SK-N-SH (cell line): ENCODE measurements around the gene TTF2. TPM values are rescaled to one million over a fixed set of nuclear protein-coding genes. Genes with fewer than 3 reads are reported as not detected.

ENCODE experiments used
- CTCF ChIA-PET: fragments of 300-600, 350-600 bp; formaldehyde crosslinking; extraction: SDS; loops from one replicate; lab custom pipeline; 2021; lab: Yijun Ruan, JAX
- POLR2A ChIA-PET: fragments of 350-600 bp; sonication (Branson Sonifier 250); formaldehyde crosslinking; extraction: SDS; loops from one replicate; lab custom pipeline; 2020; ENCODE audit warnings: antibody characterized with exemption, inconsistent platforms; lab: Yijun Ruan, JAX
- DNase-seq: peaks from one replicate; pipeline ENCODE4 v3.0.0; 2012
- H2AFZ ChIP-seq: fragments of 200-600 bp; sonication (generic); 2 replicates; pipeline ENCODE4 v1.8.1; 2016; ENCODE audit warnings: antibody characterized with exemption, mild to moderate bottlenecking, low read depth
- H3F3A ChIP-seq: fragments of 200-600 bp; sonication (generic); replicated peaks from 2 replicates; pipeline ENCODE3; 2016; ENCODE audit warnings: antibody characterized with exemption, mild to moderate bottlenecking; ENCODE audit not compliant: insufficient read depth
- H3K27ac ChIP-seq, 2 experiments: fragments of 200-500 bp in 1 of 2; fragments of 200-600 bp in 1 of 2; sonication (Bioruptor generic) in 1 of 2; sonication (generic), shearing (Covaris generic) in 1 of 2; 2 replicates each; pipeline versions ENCODE4 v1.5.1 to v1.6.1; 2014 to 2016; ENCODE audit warnings: low read depth in 2 of 2, inconsistent platforms in 1 of 2, low read length in 1 of 2, mild to moderate bottlenecking in 1 of 2, mixed read lengths in 1 of 2
- H3K27me3 ChIP-seq: fragments of 200-600 bp; sonication (generic), shearing (Covaris generic); 2 replicates; pipeline ENCODE4 v1.6.1; 2016; ENCODE audit warnings: mixed run types; ENCODE audit not compliant: insufficient read depth
- H3K36me3 ChIP-seq, 2 experiments: fragments of 200-500 bp in 1 of 2; fragments of 200-600 bp in 1 of 2; sonication (Bioruptor generic) in 1 of 2; sonication (generic) in 1 of 2; replicated peaks in 1 of 2; 2 replicates each; pipeline versions ENCODE3 to v1.5.1; 2014 to 2016; ENCODE audit warnings: low read length in 1 of 2, mild to moderate bottlenecking in 1 of 2; ENCODE audit not compliant: insufficient read depth in 2 of 2, control insufficient read depth in 1 of 2
- H3K4me1 ChIP-seq, 2 experiments: fragments of 200-500 bp in 1 of 2; fragments of 200-600 bp in 1 of 2; sonication (Bioruptor generic) in 1 of 2; sonication (generic), shearing (Covaris generic) in 1 of 2; 2 replicates each; pipeline versions ENCODE4 v1.5.1 to v1.6.1; 2014 to 2016; ENCODE audit warnings: low read depth in 1 of 2, low read length in 1 of 2, mixed run types in 1 of 2; ENCODE audit not compliant: insufficient read depth in 2 of 2, control insufficient read depth in 1 of 2
- H3K4me2 ChIP-seq: fragments of 200-600 bp; sonication (generic), shearing (Covaris generic); 2 replicates; pipeline ENCODE4 v1.6.1; 2017; ENCODE audit warnings: mixed run types
- H3K4me3 ChIP-seq, 2 experiments: fragments of 200-500 bp in 1 of 2; fragments of 200-600 bp in 1 of 2; sonication (Bioruptor generic) in 1 of 2; sonication (generic), shearing (Covaris generic) in 1 of 2; 2 replicates each; pipeline versions ENCODE4 v1.5.1 to v1.8.1; 2014 to 2016; ENCODE audit warnings: low read depth in 2 of 2, inconsistent platforms in 1 of 2, low read length in 1 of 2, mild to moderate bottlenecking in 1 of 2, mixed read lengths in 1 of 2, moderate library complexity in 1 of 2
- H3K79me2 ChIP-seq: fragments of 200-600 bp; sonication (generic); 2 replicates; pipeline ENCODE4 v1.8.1; 2017; ENCODE audit warnings: mild to moderate bottlenecking; ENCODE audit not compliant: insufficient read depth
- H3K9ac ChIP-seq: fragments of 200-600 bp; sonication (generic); 2 replicates; pipeline ENCODE4 v1.6.1; 2017; ENCODE audit warnings: mixed run types
- H3K9me2 ChIP-seq: fragments of 200-600 bp; sonication (generic); 2 replicates; pipeline ENCODE4 v1.6.1; 2017; ENCODE audit warnings: mixed run types
- H3K9me3 ChIP-seq: fragments of 200-600 bp; sonication (generic); 2 replicates; pipeline ENCODE4 v1.6.1; 2017; ENCODE audit warnings: mixed run types, mild to moderate bottlenecking, moderate library complexity
- H4K20me1 ChIP-seq: fragments of 200-600 bp; sonication (generic); 2 replicates; pipeline ENCODE4 v1.6.1; 2017; ENCODE audit warnings: mild to moderate bottlenecking, mixed run types; ENCODE audit not compliant: insufficient read depth
- EP300 ChIP-seq, 2 experiments: IDR thresholded peaks; 2 replicates each; pipeline versions ENCODE4 v1.4.0 to v1.6.1; 2012; ENCODE audit warnings: borderline replicate concordance in 1 of 2, low read depth in 1 of 2, low read length in 1 of 2
- FOSL2 ChIP-seq: IDR thresholded peaks from 2 replicates; pipeline ENCODE4 v1.4.0; 2012; ENCODE audit warnings: low read depth, mild to moderate bottlenecking, moderate library complexity, borderline replicate concordance
- FOXJ3 ChIP-seq: sonication (generic); formaldehyde crosslinking; IDR thresholded peaks from 2 replicates; pipeline ENCODE4 v1.5.1; 2020; ENCODE audit warnings: mild to moderate bottlenecking, missing genetic modification reagents
- FOXM1 ChIP-seq: IDR thresholded peaks from 2 replicates; pipeline ENCODE4 v1.4.0; 2012; ENCODE audit warnings: low read depth, mild to moderate bottlenecking
- JUND ChIP-seq: IDR thresholded peaks from 2 replicates; pipeline ENCODE4 v1.4.0; 2012
- MEF2A ChIP-seq: IDR thresholded peaks from 2 replicates; pipeline ENCODE4 v1.4.0; 2012; ENCODE audit warnings: low read depth, borderline replicate concordance
- NFIC ChIP-seq: IDR thresholded peaks from 2 replicates; pipeline ENCODE4 v1.4.0; 2012; ENCODE audit warnings: borderline replicate concordance
- PBX3 ChIP-seq: IDR thresholded peaks from 2 replicates; pipeline ENCODE4; 2012
- POLR2AphosphoS5 ChIP-seq: IDR thresholded peaks from 2 replicates; pipeline ENCODE4 v1.6.1; 2012; ENCODE audit warnings: low read depth, low read length
- RFX5 ChIP-seq: IDR thresholded peaks from 2 replicates; pipeline ENCODE4 v1.6.1; 2012; ENCODE audit warnings: mild to moderate bottlenecking, improper control_type of control experiment, low read length
- RXRA ChIP-seq: IDR thresholded peaks from 2 replicates; pipeline ENCODE4 v1.4.0; 2012; ENCODE audit warnings: low read depth, mild to moderate bottlenecking, borderline replicate concordance
- SMC3 ChIP-seq: IDR thresholded peaks from 2 replicates; pipeline ENCODE4 v1.6.1; 2012; ENCODE audit warnings: low read depth, low read length, improper control_type of control experiment
- TCF12 ChIP-seq: IDR thresholded peaks from 2 replicates; pipeline ENCODE4 v1.4.0; 2012
- TEAD4 ChIP-seq: IDR thresholded peaks from 2 replicates; pipeline ENCODE4 v1.4.0; 2012; ENCODE audit warnings: mild to moderate bottlenecking, borderline replicate concordance; ENCODE audit not compliant: insufficient read depth
- ZBTB33 ChIP-seq: IDR thresholded peaks from 2 replicates; pipeline ENCODE4 v1.4.0; 2012; ENCODE audit warnings: low read depth, borderline replicate concordance
- WGBS: methylation state at CpG from one replicate; pipeline ENCODE4 v1.1.6; 2017; ENCODE audit warnings: low lambda C conversion rate; 5-methylcytosine and 5-hydroxymethylcytosine counted together
- polyA plus RNA-seq, 3 experiments: library from polyadenylated mRNA; depleted of rRNA; stranded (reverse); fragments of >200 nt; gene quantifications; 2 replicates each; pipeline ENCODE4 v1.2.3, GENCODE V29; 2012

Gene TTF2
- polyA plus RNA-seq, 1 of the 3 experiments (the other 2 are of a cell fraction) = 10.8 TPM

- no peaks in the 10 kb centered on the region for H3K27me3 ChIP-seq
- H4K20me1 ChIP-seq = no peaks in the 10 kb centered on the region
- TF ChIP-seq TCF12 (peak; percentile 84), RFX5 (no peak), RXRA (0 out of 2 replicates have a peak, but pooled peaks have one; percentile 22), FOSL2 (peak; percentile 69; the same call in 1 of the 2 replicates), JUND (peak; percentile 73), PBX3 (peak; percentile 83), FOXM1 (no peak), SMC3 (no peak), MEF2A (0 out of 2 replicates have a peak, but pooled peaks have one; percentile 32), EP300 (IDR thresholded peaks at IDR 0.05; ENCODE audit: borderline replicate concordance in 1 of 2, low read depth in 1 of 2, low read length in 1 of 2) (peak; percentile 44 to 56; a peak in 3 of 4 replicates), TEAD4 (peak; percentile 51; the same call in 1 of the 2 replicates), FOXJ3 (CRISPR knock-in tag) (no peak), NFIC (peak; percentile 69), POLR2AphosphoS5 (peak; percentile 55; the same call in 1 of the 2 replicates)
- no peaks in the 10 kb centered on the region for H3K9me2 ChIP-seq
- ChIA-PET CTCF (interaction anchor here (0.6 to 3.2 kb wide), 7 partner anchors 9 to 191 kb away, joined by 3 to 17 read pairs (median 4); partner anchors contain the start of gene TRIM45), POLR2A (no interaction called here)
- peak overlapping the region; percentile 59; the same call in 1 of the 2 replicates for H3K4me2 ChIP-seq
- peaks cover 21 to 34% of the 10 kb centered on the region in 2 experiments for H3K36me3 ChIP-seq
- no peak overlapping the region for H3K4me3 ChIP-seq
- H3K9me3 ChIP-seq = no peaks in the 10 kb centered on the region
- H3K9ac ChIP-seq = no peak overlapping the region; the same call in 1 of the 2 replicates
- H2AFZ ChIP-seq = no peak overlapping the region
- DNase-seq = no peak
- H3K4me1 ChIP-seq = peaks cover 6 to 54% of the 10 kb centered on the region in 2 experiments
- no peaks in the 10 kb centered on the region for H3K79me2 ChIP-seq
- H3F3A ChIP-seq = peaks cover 38% of the 10 kb centered on the region
- peak overlapping the region; percentile 48 to 98 for H3K27ac ChIP-seq
- 78% methylated on average over 7 of the region's 7 CpGs for WGBS
Observed at GRCh38 chr1:117094841-117095604, 34.9 kb downstream of the TTF2 start.

- Histone ChIP-seq H3K4me2 (peak overlapping the region; percentile 41; the same call in 1 of the 2 replicates), H3F3A (peaks cover 38% of the 10 kb centered on the region), H2AFZ (no peak overlapping the region), H4K20me1 (no peaks in the 10 kb centered on the region), H3K4me1 (peaks cover 6 to 53% of the 10 kb centered on the region in 2 experiments), H3K9me3 (no peaks in the 10 kb centered on the region), H3K27me3 (no peaks in the 10 kb centered on the region), H3K9me2 (no peaks in the 10 kb centered on the region), H3K79me2 (no peaks in the 10 kb centered on the region), H3K4me3 (no peak overlapping the region), H3K36me3 (peaks cover 24 to 31% of the 10 kb centered on the region in 2 experiments), H3K27ac (peak overlapping the region in 1 of 2 experiments; percentile 98; a peak in 2 of 4 replicates), H3K9ac (peak overlapping the region; percentile 49; the same call in 1 of the 2 replicates)
- CTCF ChIA-PET = interaction anchor here (1.1 to 1.6 kb wide), 4 partner anchors 26 to 32 kb away, joined by 3 to 5 read pairs (median 4); no protein-coding TSS in a partner anchor
- POLR2A ChIA-PET = no interaction called here
- no peak for DNase-seq
- WGBS = 86% methylated on average over 3 of the region's 3 CpGs
- no peak for TF ChIP-seq ZBTB33
- peak; percentile 13; the same call in 1 of the 2 replicates for TF ChIP-seq NFIC
- no peak for TF ChIP-seq TEAD4
Observed at GRCh38 chr1:117096951-117097408, 36.9 kb downstream of the TTF2 start.
